ENCODE measurements around the gene NEK1. TPM values are rescaled to one million over a fixed set of nuclear protein-coding genes. Genes with fewer than 3 reads are reported as not detected.
A peak's percentile ranks its signal among the peaks of the same experiment; 100 is the strongest.

NEK1 gene
- total and polyA plus RNA-seq, 2 of the 13 experiments (the other 11 are each of a cell fraction or from before 2014, with no cell fraction given) = 2.9 to 5.4 TPM

- no peak overlapping the region for H3K27ac ChIP-seq (ENCODE audit: extremely low read length, insufficient read depth, low read length)
- intact Hi-C loops (cut with micrococcal nuclease; ENCODE audit: unreplicated experiment) (loop anchor here (10.0 kb wide), 1 partner anchor 469 kb away; the partner anchor contains the start of gene AADAT), in situ Hi-C loops (cut with HindIII; ENCODE audit: extremely low pct_ligation_motif_present, low pct_unique_long_range_greater_than_20kb) (loop anchor here (10.0 to 25.0 kb wide), 2 partner anchors 99 to 472 kb away; partner anchors contain the start of gene AADAT)
- DNase-seq (ENCODE audit: low spot score) (no peak), FAIRE-seq (no peak), ATAC-seq (no peak)
- H4K20me1 ChIP-seq (ENCODE audit: insufficient read depth, low read length) = no peaks in the 10 kb centered on the region
- H3K36me3 ChIP-seq (replicated peaks in 1 of 2; ENCODE audit: control insufficient read depth in 1 of 2, insufficient read depth in 2 of 2, low read length in 2 of 2) = no peaks in the 10 kb centered on the region
- ChIA-PET CTCF (ENCODE audit: low intra/inter-chr PET ratio, low total read pairs) (no interaction called here), POLR2A (no interaction called here)
- WGBS (ENCODE audit: low lambda C conversion rate) = 22% methylated on average over 4 of the region's 4 CpGs
- H3K27me3 ChIP-seq (ENCODE audit: control insufficient read depth in 1 of 2, insufficient read depth in 2 of 2, low read length in 2 of 2) = no peaks in the 10 kb centered on the region; a peak in 1 of 5 replicates
- H3K79me2 ChIP-seq (ENCODE audit: insufficient read depth, low read length) = peaks cover 17% of the 10 kb centered on the region
- peaks cover 44% of the 10 kb centered on the region for H3K4me1 ChIP-seq (ENCODE audit: insufficient read depth, low read length)
- H3K4me2 ChIP-seq (ENCODE audit: low read depth, low read length) = peak overlapping the region; percentile 20; the same call in 1 of the 2 replicates
- peak overlapping the region; percentile 70 for H2AFZ ChIP-seq (ENCODE audit: low read length)
- H3K9ac ChIP-seq (ENCODE audit: insufficient read depth, low read depth, low read length) = no peak overlapping the region
- no peaks in the 10 kb centered on the region for H3K9me3 ChIP-seq (ENCODE audit: low read length)
- no TSS peak for BruUV-seq (replicated peaks)
- no peak overlapping the region; a peak in 1 of 6 replicates for H3K4me3 ChIP-seq (replicated peaks in 1 of 3; ENCODE audit: insufficient read depth in 1 of 3, low read depth in 2 of 3, low read length in 3 of 3)
- no peak for TF ChIP-seq THYN1 (CRISPR knock-in tag; IDR thresholded peaks at IDR 0.05; ENCODE audit: borderline replicate concordance, low read depth)
- no peak for TF ChIP-seq IKZF1 (IDR thresholded peaks at IDR 0.05)
- TF ChIP-seq ZNF639 (CRISPR knock-in tag; conservative IDR thresholded peaks at IDR 0.05) = no peak
- TF ChIP-seq HINFP (CRISPR knock-in tag; IDR thresholded peaks at IDR 0.05; ENCODE audit: low read depth) = no peak
- no peak for TF ChIP-seq NR2F1 (CRISPR knock-in tag; IDR thresholded peaks at IDR 0.05)
- TF ChIP-seq CSRNP2 (CRISPR knock-in tag; conservative IDR thresholded peaks at IDR 0.05; ENCODE audit: low read depth) = no peak
- no peak for TF ChIP-seq KLF15 (CRISPR knock-in tag; IDR thresholded peaks at IDR 0.05; ENCODE audit: borderline replicate concordance)
- TF ChIP-seq AGO2 (optimal IDR thresholded peaks at IDR 0.05; ENCODE audit: low read depth, low read length) = no peak
- TF ChIP-seq POLR2AphosphoS2 (IDR thresholded peaks at IDR 0.05; ENCODE audit: low read depth, low read length) = no peak
- no peak for TF ChIP-seq ZNF441 (CRISPR knock-in tag; IDR thresholded peaks at IDR 0.05; ENCODE audit: borderline replicate concordance)
- TF ChIP-seq NKX3-1 (CRISPR knock-in tag; IDR thresholded peaks at IDR 0.05) = no peak
- TF ChIP-seq ZNF34 (CRISPR knock-in tag; IDR thresholded peaks at IDR 0.05; ENCODE audit: borderline replicate concordance) = no peak
- TF ChIP-seq ATF4 (CRISPR knock-in tag; IDR thresholded peaks at IDR 0.05) = no peak
- TF ChIP-seq MYC (CRISPR knock-in tag; IDR thresholded peaks at IDR 0.05; ENCODE audit: borderline replicate concordance) = no peak
- no peak for TF ChIP-seq RFXAP (CRISPR knock-in tag; IDR thresholded peaks at IDR 0.05; ENCODE audit: borderline replicate concordance)
- TF ChIP-seq PBX2 (CRISPR knock-in tag; IDR thresholded peaks at IDR 0.05) = no peak
- TF ChIP-seq KMT2B (CRISPR knock-in tag; IDR thresholded peaks at IDR 0.05) = no peak
Observed at GRCh38 chr4:169615467-169616106, 3.2 kb upstream of the NEK1 start.

Data from HepG2 (cell line).